Measurements from ENCODE around the gene VAT1. TPM values are rescaled to one million over a fixed set of nuclear protein-coding genes. Genes with fewer than 3 reads are reported as not detected.

The VAT1 gene
- total and polyA plus RNA-seq, 9 of the 15 experiments (the other 6 are each of a cell fraction or from before 2014, with no cell fraction given), result 29.4 to 153 (median 66.7) TPM

DNA sequence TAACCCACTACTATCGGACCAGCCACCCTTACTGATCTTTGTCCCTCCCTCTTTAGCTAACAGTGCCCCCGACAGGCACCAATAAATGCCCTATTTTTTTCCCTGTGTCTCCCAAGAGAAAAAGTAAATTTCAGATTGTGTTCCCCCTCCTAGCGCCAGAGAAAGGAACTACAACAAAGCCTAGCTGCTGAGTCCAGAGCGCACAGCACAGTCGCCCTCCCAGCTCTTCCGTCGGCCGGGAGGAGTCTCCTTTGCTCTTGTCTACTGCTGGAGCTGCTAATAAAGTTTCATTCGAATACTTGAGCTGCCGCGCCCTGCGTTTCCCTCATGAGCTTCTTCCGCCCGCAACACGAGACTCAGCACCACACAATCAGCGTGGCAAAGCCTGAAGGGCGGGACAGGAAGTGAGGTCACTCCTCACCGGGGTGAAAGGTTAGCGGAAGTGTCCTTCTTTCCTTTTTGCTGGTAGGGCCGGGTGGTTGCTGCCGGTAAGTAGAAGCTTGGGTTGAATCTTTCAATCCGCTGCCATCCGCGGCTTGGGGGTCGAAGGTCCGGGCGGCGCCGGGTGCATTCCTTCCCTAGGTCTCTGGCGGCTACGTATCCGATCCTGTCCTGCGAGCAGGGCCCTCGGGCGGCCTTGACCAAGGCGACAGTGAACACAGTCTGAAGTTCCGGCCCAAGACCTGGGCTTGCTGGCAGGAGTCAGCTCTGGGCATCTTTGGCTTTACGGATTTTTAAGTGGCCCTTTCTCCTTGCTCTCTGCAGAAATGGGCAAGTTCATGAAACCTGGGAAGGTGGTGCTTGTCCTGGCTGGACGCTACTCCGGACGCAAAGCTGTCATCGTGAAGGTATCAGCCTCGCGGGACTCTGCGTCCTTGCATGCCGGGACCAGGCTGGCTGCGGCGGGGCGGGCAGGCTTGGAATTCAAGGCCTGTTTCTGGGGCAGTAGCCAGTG, 23.9 kb downstream of the VAT1 start, which contains the start of gene RPL27 (continued):
- TF ChIP-seq ZKSCAN8 (CRISPR knock-in tag; IDR thresholded peaks at IDR 0.05) (no peak), FOXK1 (CRISPR knock-in tag; IDR thresholded peaks at IDR 0.05; ENCODE audit: borderline replicate concordance) (no peak), NR3C1 (CRISPR knock-in tag; IDR thresholded peaks at IDR 0.05) (no peak), ATF7 (IDR thresholded peaks at IDR 0.05) (peak; percentile 97), SMAD4 (CRISPR knock-in tag; conservative IDR thresholded peaks at IDR 0.05) (peak; percentile 86), ZNF174 (CRISPR knock-in tag; IDR thresholded peaks at IDR 0.05) (no peak), XRCC3 (IDR thresholded peaks at IDR 0.05) (no peak), ZNF143 (CRISPR knock-in tag; IDR thresholded peaks at IDR 0.05) (no peak; the same call in 1 of the 2 replicates), MAFK (IDR thresholded peaks at IDR 0.05; ENCODE audit: low read length) (peak; percentile 59), FOS (IDR thresholded peaks at IDR 0.05; ENCODE audit: extremely low read depth, insufficient read length) (peak; percentile 17), FOXJ2 (tag; IDR thresholded peaks at IDR 0.05) (peak; percentile 41), CEBPB (tag; IDR thresholded peaks at IDR 0.05) (no peak), KDM5B (IDR thresholded peaks at IDR 0.05; ENCODE audit: insufficient replicate concordance, low read depth, low read length) (peak; percentile 83), GABPB1 (CRISPR knock-in tag; IDR thresholded peaks at IDR 0.05) (peak; percentile 98), TRIM28 (IDR thresholded peaks at IDR 0.05) (no peak), EGR1 (conservative IDR thresholded peaks at IDR 0.05) (no peak), KLF10 (CRISPR knock-in tag; IDR thresholded peaks at IDR 0.05) (no peak), ZNF79 (CRISPR knock-in tag; IDR thresholded peaks at IDR 0.05; ENCODE audit: low read depth) (no peak), ZNF583 (CRISPR knock-in tag; IDR thresholded peaks at IDR 0.05) (no peak), SIN3A (IDR thresholded peaks at IDR 0.05; ENCODE audit: borderline replicate concordance in 2 of 2, control insufficient read depth in 1 of 2, low read depth in 2 of 2, low read length in 2 of 2) (peak; percentile 45 to 57; a peak in 2 of 4 replicates)
- TF ChIP-seq, protein P1, sequence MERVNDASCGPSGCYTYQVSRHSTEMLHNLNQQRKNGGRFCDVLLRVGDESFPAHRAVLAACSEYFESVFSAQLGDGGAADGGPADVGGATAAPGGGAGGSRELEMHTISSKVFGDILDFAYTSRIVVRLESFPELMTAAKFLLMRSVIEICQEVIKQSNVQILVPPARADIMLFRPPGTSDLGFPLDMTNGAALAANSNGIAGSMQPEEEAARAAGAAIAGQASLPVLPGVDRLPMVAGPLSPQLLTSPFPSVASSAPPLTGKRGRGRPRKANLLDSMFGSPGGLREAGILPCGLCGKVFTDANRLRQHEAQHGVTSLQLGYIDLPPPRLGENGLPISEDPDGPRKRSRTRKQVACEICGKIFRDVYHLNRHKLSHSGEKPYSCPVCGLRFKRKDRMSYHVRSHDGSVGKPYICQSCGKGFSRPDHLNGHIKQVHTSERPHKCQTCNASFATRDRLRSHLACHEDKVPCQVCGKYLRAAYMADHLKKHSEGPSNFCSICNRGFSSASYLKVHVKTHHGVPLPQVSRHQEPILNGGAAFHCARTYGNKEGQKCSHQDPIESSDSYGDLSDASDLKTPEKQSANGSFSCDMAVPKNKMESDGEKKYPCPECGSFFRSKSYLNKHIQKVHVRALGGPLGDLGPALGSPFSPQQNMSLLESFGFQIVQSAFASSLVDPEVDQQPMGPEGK (CRISPR knock-in tag; IDR thresholded peaks at IDR 0.05; ENCODE audit: borderline replicate concordance), result no peak
- TF ChIP-seq, protein P2, sequence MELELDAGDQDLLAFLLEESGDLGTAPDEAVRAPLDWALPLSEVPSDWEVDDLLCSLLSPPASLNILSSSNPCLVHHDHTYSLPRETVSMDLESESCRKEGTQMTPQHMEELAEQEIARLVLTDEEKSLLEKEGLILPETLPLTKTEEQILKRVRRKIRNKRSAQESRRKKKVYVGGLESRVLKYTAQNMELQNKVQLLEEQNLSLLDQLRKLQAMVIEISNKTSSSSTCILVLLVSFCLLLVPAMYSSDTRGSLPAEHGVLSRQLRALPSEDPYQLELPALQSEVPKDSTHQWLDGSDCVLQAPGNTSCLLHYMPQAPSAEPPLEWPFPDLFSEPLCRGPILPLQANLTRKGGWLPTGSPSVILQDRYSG (tag; conservative IDR thresholded peaks at IDR 0.05; ENCODE audit: low read depth), result no peak
- TF ChIP-seq, protein P3, sequence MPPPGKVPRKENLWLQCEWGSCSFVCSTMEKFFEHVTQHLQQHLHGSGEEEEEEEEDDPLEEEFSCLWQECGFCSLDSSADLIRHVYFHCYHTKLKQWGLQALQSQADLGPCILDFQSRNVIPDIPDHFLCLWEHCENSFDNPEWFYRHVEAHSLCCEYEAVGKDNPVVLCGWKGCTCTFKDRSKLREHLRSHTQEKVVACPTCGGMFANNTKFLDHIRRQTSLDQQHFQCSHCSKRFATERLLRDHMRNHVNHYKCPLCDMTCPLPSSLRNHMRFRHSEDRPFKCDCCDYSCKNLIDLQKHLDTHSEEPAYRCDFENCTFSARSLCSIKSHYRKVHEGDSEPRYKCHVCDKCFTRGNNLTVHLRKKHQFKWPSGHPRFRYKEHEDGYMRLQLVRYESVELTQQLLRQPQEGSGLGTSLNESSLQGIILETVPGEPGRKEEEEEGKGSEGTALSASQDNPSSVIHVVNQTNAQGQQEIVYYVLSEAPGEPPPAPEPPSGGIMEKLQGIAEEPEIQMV (tag; conservative IDR thresholded peaks at IDR 0.05; ENCODE audit: low read depth), result no peak

Measured in K562 (cell line).